Measurements from ENCODE around the gene MEGF10. TPM values are rescaled to one million over a fixed set of nuclear protein-coding genes. Genes with fewer than 3 reads are reported as not detected.

The MEGF10 gene
- total RNA-seq, 2 donors from 2014 or later: 0.28 TPM; not detected in 1

- Mint-ChIP-seq H3K4me1 (no peaks in the 10 kb centered on the region), H3K4me3 (no peak overlapping the region), H3K27ac (no peak overlapping the region), H3K9me3 (no peaks in the 10 kb centered on the region), H3K27me3 (peaks cover 6% of the 10 kb centered on the region), H3K36me3 (ENCODE audit: low read depth) (no peaks in the 10 kb centered on the region)
- no peak for ATAC-seq (replicated peaks)
Measured at GRCh38 chr5:127451096-127451495, 160.5 kb downstream of the MEGF10 start.

- ATAC-seq (replicated peaks): no peak
- Mint-ChIP-seq H3K27me3 (peaks cover 8% of the 10 kb centered on the region), H3K9me3 (no peaks in the 10 kb centered on the region), H3K4me3 (no peak overlapping the region), H3K27ac (no peak overlapping the region), H3K36me3 (ENCODE audit: low read depth) (no peaks in the 10 kb centered on the region), H3K4me1 (no peaks in the 10 kb centered on the region)
Measured at GRCh38 chr5:127452626-127453025, 162.0 kb downstream of the MEGF10 start.

- Mint-ChIP-seq H3K9me3 (no peaks in the 10 kb centered on the region), H3K4me1 (no peaks in the 10 kb centered on the region), H3K27ac (no peak overlapping the region), H3K36me3 (ENCODE audit: low read depth) (no peaks in the 10 kb centered on the region), H3K4me3 (no peak overlapping the region), H3K27me3 (peaks cover 13% of the 10 kb centered on the region)
- no peak for ATAC-seq (replicated peaks)
Measured at GRCh38 chr5:127471211-127471610, 180.6 kb downstream of the MEGF10 start.

GRCh38 chr5:127472700-127473099, 182.1 kb downstream of the MEGF10 start:
- no peak for ATAC-seq (replicated peaks)
- Mint-ChIP-seq H3K36me3 (ENCODE audit: low read depth) (no peaks in the 10 kb centered on the region), H3K27ac (no peak overlapping the region), H3K4me3 (no peak overlapping the region), H3K27me3 (peaks cover 12% of the 10 kb centered on the region), H3K9me3 (no peaks in the 10 kb centered on the region), H3K4me1 (no peaks in the 10 kb centered on the region)

GRCh38 chr5:127486471-127486870, 195.9 kb downstream of the MEGF10 start:
- H3K27ac Mint-ChIP-seq: no peak overlapping the region
- no peaks in the 10 kb centered on the region for H3K36me3 Mint-ChIP-seq (ENCODE audit: low read depth)
- H3K4me1 Mint-ChIP-seq: no peaks in the 10 kb centered on the region
- H3K27me3 Mint-ChIP-seq: peaks cover 6% of the 10 kb centered on the region
- ATAC-seq (replicated peaks): no peak
- H3K9me3 Mint-ChIP-seq: no peaks in the 10 kb centered on the region
- H3K4me3 Mint-ChIP-seq: no peak overlapping the region

GRCh38 chr5:127492854-127493738, 202.5 kb downstream of the MEGF10 start:
- Mint-ChIP-seq H3K27ac (no peak overlapping the region), H3K4me3 (no peak overlapping the region)

GRCh38 chr5:127498548-127498947, 208.0 kb downstream of the MEGF10 start:
- Mint-ChIP-seq H3K4me1 (no peaks in the 10 kb centered on the region), H3K27ac (no peak overlapping the region), H3K27me3 (peaks cover 3% of the 10 kb centered on the region), H3K4me3 (no peak overlapping the region), H3K36me3 (ENCODE audit: low read depth) (no peaks in the 10 kb centered on the region), H3K9me3 (no peaks in the 10 kb centered on the region)
- ATAC-seq (replicated peaks): no peak

More at GRCh38 chr5:127492854-127493738, 202.5 kb downstream of the MEGF10 start:
- ATAC-seq (replicated peaks): no peak
- Mint-ChIP-seq H3K9me3 (no peaks in the 10 kb centered on the region), H3K27me3 (peaks cover 9% of the 10 kb centered on the region), H3K36me3 (ENCODE audit: low read depth) (no peaks in the 10 kb centered on the region), H3K4me1 (no peaks in the 10 kb centered on the region)

GRCh38 chr5:127505905-127506304, 215.3 kb downstream of the MEGF10 start:
- Mint-ChIP-seq H3K36me3 (ENCODE audit: low read depth) (no peaks in the 10 kb centered on the region), H3K4me3 (no peak overlapping the region), H3K27me3 (peaks cover 13% of the 10 kb centered on the region), H3K4me1 (no peaks in the 10 kb centered on the region), H3K9me3 (peaks cover 3% of the 10 kb centered on the region), H3K27ac (no peak overlapping the region)
- ATAC-seq (replicated peaks): no peak

GRCh38 chr5:127506616-127507015, 216.0 kb downstream of the MEGF10 start:
- no peak for ATAC-seq (replicated peaks)

GRCh38 chr5:127508644-127509373, 218.2 kb downstream of the MEGF10 start:
- Mint-ChIP-seq H3K27me3 (peaks cover 27% of the 10 kb centered on the region), H3K27ac (no peak overlapping the region), H3K9me3 (peaks cover 3% of the 10 kb centered on the region), H3K36me3 (ENCODE audit: low read depth) (no peaks in the 10 kb centered on the region), H3K4me1 (no peaks in the 10 kb centered on the region), H3K4me3 (no peak overlapping the region)
- ATAC-seq (replicated peaks): no peak

More at GRCh38 chr5:127506616-127507015, 216.0 kb downstream of the MEGF10 start:
- H3K36me3 Mint-ChIP-seq (ENCODE audit: low read depth): no peaks in the 10 kb centered on the region
- H3K4me3 Mint-ChIP-seq: no peak overlapping the region
- H3K27me3 Mint-ChIP-seq: peaks cover 19% of the 10 kb centered on the region
- H3K4me1 Mint-ChIP-seq: no peaks in the 10 kb centered on the region
- no peak overlapping the region for H3K27ac Mint-ChIP-seq
- H3K9me3 Mint-ChIP-seq: peaks cover 3% of the 10 kb centered on the region

Other genes starting within 250 kb of the MEGF10 start
- 10 to 100 TPM; 11.0 to 12.3 TPM for gene C5orf63, start 217.3 kb upstream of the MEGF10 start, total RNA-seq
- 10 to 100 TPM; 31.3 to 39.1 TPM for gene PRRC1, start 226.8 kb downstream of the MEGF10 start, total RNA-seq

Data from activated T-helper 17 cell treated with anti-CD3 and anti-CD28 coated beads, Interleukin-2, amount 50 U/mL, for 72 hours (primary cell).